ENCODE measurements around the gene GPATCH3. TPM values are rescaled to one million over a fixed set of nuclear protein-coding genes. Genes with fewer than 3 reads are reported as not detected.

GPATCH3 gene
- total RNA-seq, 1 donor from 2014 or later: 6.1 TPM

- no peak overlapping the region for H3K27ac Mint-ChIP-seq
Observed at GRCh38 chr1:26853600-26853999, 46.7 kb downstream of the GPATCH3 start.

GRCh38 chr1:26853156-26853555 is 47.1 kb downstream of the GPATCH3 start:
- H3K9me3 Mint-ChIP-seq: no peaks in the 10 kb centered on the region
- no peak overlapping the region for H2AFZ ChIP-seq (replicated peaks)
- no peaks in the 10 kb centered on the region for H4K20me1 ChIP-seq (ENCODE audit: low read depth)
- peaks cover 3% of the 10 kb centered on the region for H3K4me1 Mint-ChIP-seq
- H3K27ac Mint-ChIP-seq: no peak overlapping the region
- peaks cover 4% of the 10 kb centered on the region for H3F3A ChIP-seq (ENCODE audit: low read depth)
- H3K27me3 Mint-ChIP-seq (ENCODE audit: insufficient read depth, low read depth): peaks cover 5% of the 10 kb centered on the region
- no peak overlapping the region for H3K4me2 ChIP-seq
- peak; percentile 81 for DNase-seq (ENCODE audit: low spot score)
- H3K9ac ChIP-seq: no peak overlapping the region
- no peak overlapping the region for H3K4me3 Mint-ChIP-seq
- no peak overlapping the region for H3K4me3 ChIP-seq
- no peaks in the 10 kb centered on the region for H3K27me3 ChIP-seq
- no peaks in the 10 kb centered on the region for H3K79me2 ChIP-seq (ENCODE audit: low read depth)
- no peaks in the 10 kb centered on the region for H3K9me3 ChIP-seq (ENCODE audit: low read depth)
- TF ChIP-seq EZH2 (IDR thresholded peaks at IDR 0.05): no peak
- peak; percentile 79 for TF ChIP-seq CTCF (IDR thresholded peaks at IDR 0.05)
- H3K36me3 ChIP-seq: no peaks in the 10 kb centered on the region
- H3K4me1 ChIP-seq: peaks cover 12% of the 10 kb centered on the region
- H3K36me3 Mint-ChIP-seq: peaks cover 15% of the 10 kb centered on the region
- no peak overlapping the region for H3K27ac ChIP-seq

More at GRCh38 chr1:26853600-26853999, 46.7 kb downstream of the GPATCH3 start:
- DNase-seq (ENCODE audit: low spot score): no peak
- H3K4me2 ChIP-seq: no peak overlapping the region
- peaks cover 3% of the 10 kb centered on the region for H3K4me1 Mint-ChIP-seq
- H3K79me2 ChIP-seq (ENCODE audit: low read depth): no peaks in the 10 kb centered on the region
- H3K4me3 ChIP-seq: no peak overlapping the region
- H3K9me3 Mint-ChIP-seq: no peaks in the 10 kb centered on the region
- H4K20me1 ChIP-seq (ENCODE audit: low read depth): no peaks in the 10 kb centered on the region
- no peak overlapping the region for H3K27ac ChIP-seq
- H3K27me3 Mint-ChIP-seq (ENCODE audit: insufficient read depth, low read depth): peaks cover 5% of the 10 kb centered on the region
- peaks cover 4% of the 10 kb centered on the region for H3F3A ChIP-seq (ENCODE audit: low read depth)
- no peak overlapping the region for H2AFZ ChIP-seq (replicated peaks)
- no peak overlapping the region for H3K4me3 Mint-ChIP-seq
- peaks cover 12% of the 10 kb centered on the region for H3K4me1 ChIP-seq
- H3K9ac ChIP-seq: no peak overlapping the region
- H3K36me3 Mint-ChIP-seq: peaks cover 13% of the 10 kb centered on the region
- no peaks in the 10 kb centered on the region for H3K9me3 ChIP-seq (ENCODE audit: low read depth)
- TF ChIP-seq EZH2phosphoT487 (IDR thresholded peaks at IDR 0.05) (no peak), CTCF (IDR thresholded peaks at IDR 0.05) (no peak), EZH2 (IDR thresholded peaks at IDR 0.05) (no peak)
- H3K27me3 ChIP-seq: no peaks in the 10 kb centered on the region
- no peaks in the 10 kb centered on the region for H3K36me3 ChIP-seq

GRCh38 chr1:26852701-26853100 is 47.6 kb downstream of the GPATCH3 start:
- DNase-seq (ENCODE audit: low spot score): no peak
- Histone ChIP-seq H3K4me2 (no peak overlapping the region), H3K27ac (no peak overlapping the region), H3K4me3 (no peak overlapping the region), H2AFZ (replicated peaks) (no peak overlapping the region), H3F3A (ENCODE audit: low read depth) (peaks cover under 1% of the 10 kb centered on the region), H3K79me2 (ENCODE audit: low read depth) (no peaks in the 10 kb centered on the region), H3K27me3 (no peaks in the 10 kb centered on the region), H4K20me1 (ENCODE audit: low read depth) (no peaks in the 10 kb centered on the region), H3K4me1 (peaks cover 12% of the 10 kb centered on the region), H3K36me3 (no peaks in the 10 kb centered on the region), H3K9me3 (ENCODE audit: low read depth) (no peaks in the 10 kb centered on the region), H3K9ac (no peak overlapping the region)
- H3K9me3 Mint-ChIP-seq: no peaks in the 10 kb centered on the region
- no peak overlapping the region for H3K4me3 Mint-ChIP-seq
- H3K27me3 Mint-ChIP-seq (ENCODE audit: insufficient read depth, low read depth): peaks cover 5% of the 10 kb centered on the region
- TF ChIP-seq EZH2phosphoT487 (IDR thresholded peaks at IDR 0.05) (no peak), CTCF (IDR thresholded peaks at IDR 0.05) (no peak), EZH2 (IDR thresholded peaks at IDR 0.05) (no peak)
- H3K4me1 Mint-ChIP-seq: peaks cover 3% of the 10 kb centered on the region
- H3K36me3 Mint-ChIP-seq: peaks cover 17% of the 10 kb centered on the region
- H3K27ac Mint-ChIP-seq: peak overlapping the region; percentile 33

All from neural progenitor cell (in vitro differentiated cells).